ENCODE measurements around the gene UBAP1.
"Not testable (repeated sequence)": the region's sequence is repeated elsewhere in the genome, so short reads cannot be mapped to it uniquely, and the experiment has no call there.

The UBAP1 gene

DNA sequence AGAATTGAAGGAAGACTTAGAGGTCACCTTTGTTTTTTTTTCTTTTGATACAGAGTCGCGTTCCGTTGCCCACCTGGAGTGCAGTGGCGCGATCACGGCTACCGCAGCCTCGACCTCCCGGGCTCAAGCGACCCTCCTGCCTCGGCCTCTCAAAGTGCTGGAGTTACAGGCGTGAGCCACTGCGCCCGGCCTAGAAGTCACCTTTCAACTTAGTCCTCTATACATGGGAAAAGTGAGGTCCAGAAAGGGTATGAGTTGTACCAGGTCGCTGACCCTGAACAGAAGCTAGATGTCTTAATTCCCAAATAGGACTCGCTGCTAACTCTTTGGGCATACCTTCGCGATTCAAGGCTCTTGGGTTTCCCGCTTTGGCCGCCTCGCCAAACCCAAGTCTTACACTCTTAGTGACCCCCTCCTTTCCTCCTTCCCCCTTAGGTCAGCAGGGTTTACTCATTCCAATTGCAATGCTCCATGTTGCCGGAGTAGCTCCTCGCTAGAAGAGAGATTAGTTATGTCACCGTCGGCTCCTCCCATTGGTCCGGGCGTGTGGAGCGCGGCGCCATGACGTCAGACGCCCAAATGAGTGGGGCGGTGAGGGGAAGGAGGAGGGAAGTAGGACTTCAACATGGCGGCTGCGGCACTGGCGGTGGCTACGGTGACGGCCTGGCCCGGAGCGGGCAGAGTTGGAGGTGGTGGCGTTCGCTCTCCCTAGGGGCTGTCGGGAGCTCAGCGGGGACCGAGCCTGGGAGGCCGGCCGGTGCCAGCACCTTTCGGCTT, at the start of gene UBAP1:
UBAP1 (plus strand) TSS at position 608 of the 777 bp plus-strand sequence. CDS start 41,872 bp downstream, outside the sequence.
- in situ Hi-C loops (cut with HindIII; ENCODE audit: low sequenced_read_pairs): no loop called here

DNA sequence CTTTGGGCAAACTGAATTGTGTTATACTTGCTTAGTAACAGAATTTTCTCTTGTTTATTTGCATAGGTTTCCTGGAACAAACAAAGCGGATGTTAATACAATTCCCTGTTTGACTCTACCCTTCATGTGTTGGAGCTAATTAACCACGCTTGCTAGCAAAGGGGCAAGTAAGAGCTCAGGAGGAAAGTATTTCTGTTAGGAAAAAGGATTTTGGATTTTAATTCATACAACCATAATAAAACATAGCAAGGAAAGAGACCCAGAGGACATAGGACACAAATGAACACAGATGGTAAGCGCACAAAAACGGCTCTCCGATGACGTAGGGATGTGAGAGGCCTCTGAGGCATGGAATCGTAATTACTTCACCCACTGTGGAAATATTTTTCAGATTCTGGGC, 47.3 kb upstream of the UBAP1 start:
- in situ Hi-C loops (cut with HindIII; ENCODE audit: low sequenced_read_pairs): no loop called here

DNA sequence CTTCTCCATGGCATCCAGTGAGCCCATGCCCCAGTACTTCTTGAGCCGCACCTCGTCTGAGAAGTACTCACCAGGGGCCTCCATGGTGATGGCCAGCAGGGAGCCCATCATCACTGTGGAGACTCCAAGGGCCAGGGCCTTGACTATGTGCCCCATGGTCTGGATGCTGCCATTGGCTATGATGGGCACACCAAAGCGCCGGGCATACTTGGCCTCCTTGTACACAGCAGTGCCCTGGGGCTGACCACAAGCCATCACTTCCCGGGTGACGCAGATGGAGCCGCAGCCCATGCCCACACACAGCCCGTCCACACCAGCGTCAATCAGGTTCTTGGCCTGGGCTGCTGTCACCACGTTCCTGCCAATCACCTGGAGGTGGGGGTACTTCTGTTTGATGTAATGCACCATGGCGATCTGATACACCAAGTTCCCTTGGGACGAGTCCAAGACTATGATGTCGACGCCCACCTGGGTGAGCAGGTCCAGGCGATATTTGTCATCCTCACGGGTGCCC, 45.4 kb upstream of the UBAP1 start:
- in situ Hi-C loops (cut with HindIII; ENCODE audit: low sequenced_read_pairs): no loop called here

DNA sequence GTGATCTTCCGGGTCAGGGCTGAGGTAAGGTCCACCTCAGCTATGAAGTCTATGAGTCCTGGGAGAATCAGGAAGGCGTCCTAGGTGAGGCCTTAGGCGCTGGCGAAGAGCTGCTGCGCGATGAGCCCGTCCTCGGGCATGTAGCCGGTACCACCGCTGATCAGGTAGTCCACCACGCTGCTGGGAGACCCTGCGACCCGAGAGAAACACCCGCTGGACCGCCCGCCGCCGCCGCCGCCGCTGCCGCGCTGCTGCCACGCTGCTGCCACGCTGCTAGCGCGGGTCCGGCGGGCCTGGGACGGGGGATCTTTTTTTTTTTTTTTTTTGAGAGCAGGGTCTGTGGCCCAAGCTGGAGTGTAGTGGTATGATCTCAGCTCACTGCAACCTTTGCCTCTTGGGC, 44.3 kb upstream of the UBAP1 start:
- in situ Hi-C loops (cut with HindIII; ENCODE audit: low sequenced_read_pairs): no loop called here

- in situ Hi-C loops (cut with HindIII; ENCODE audit: low sequenced_read_pairs): not testable (repeated sequence)
Measured at GRCh38 chr9:34138644-34139043, 40.2 kb upstream of the UBAP1 start.

GRCh38 chr9:34139477-34140146, 39.2 kb upstream of the UBAP1 start:
- in situ Hi-C loops (cut with HindIII; ENCODE audit: low sequenced_read_pairs): no loop called here

GRCh38 chr9:34140853-34141252, 38.0 kb upstream of the UBAP1 start:
- in situ Hi-C loops (cut with HindIII; ENCODE audit: low sequenced_read_pairs): no loop called here

DNA sequence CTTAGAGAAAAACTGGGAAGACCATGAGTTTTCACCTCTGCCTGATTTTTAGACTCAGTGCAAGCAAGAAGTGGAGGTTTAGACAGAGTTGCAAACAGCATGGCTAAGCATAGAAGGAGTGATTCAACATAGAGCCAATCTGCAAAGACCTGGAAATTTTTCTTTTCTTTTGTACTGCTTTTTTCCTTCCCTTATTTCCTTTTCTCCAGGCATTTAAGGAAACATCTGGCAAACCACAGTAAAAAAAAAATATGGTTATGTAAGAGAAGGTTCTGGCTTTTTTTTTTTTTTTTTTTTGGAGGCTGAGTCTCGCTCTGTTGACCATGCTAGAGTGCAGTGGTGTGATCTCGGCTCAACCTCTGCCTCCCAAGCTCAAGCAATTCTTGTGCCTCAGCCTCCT, 35.7 kb upstream of the UBAP1 start:
- in situ Hi-C loops (cut with HindIII; ENCODE audit: low sequenced_read_pairs): no loop called here

DNA sequence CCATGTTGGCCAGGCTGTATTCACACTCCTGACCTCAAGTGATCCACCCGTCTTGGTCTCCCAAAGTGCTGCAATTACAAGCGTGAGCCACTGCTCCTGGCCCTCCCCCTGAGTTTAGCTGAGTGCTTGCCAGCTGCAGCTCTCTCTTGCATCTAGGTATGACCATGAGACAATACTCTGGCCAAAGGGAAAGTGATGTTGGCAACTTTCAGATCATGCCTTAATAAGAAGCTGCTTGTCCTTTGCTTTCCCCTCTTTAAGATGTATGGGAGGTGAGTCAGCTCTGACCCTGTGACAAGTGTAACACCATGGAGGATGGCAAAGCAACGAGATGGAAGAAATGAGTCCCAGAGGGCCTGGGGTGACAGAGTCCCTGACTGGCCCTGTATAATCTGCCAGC, 33.7 kb upstream of the UBAP1 start:
- in situ Hi-C loops (cut with HindIII; ENCODE audit: low sequenced_read_pairs): no loop called here

DNA sequence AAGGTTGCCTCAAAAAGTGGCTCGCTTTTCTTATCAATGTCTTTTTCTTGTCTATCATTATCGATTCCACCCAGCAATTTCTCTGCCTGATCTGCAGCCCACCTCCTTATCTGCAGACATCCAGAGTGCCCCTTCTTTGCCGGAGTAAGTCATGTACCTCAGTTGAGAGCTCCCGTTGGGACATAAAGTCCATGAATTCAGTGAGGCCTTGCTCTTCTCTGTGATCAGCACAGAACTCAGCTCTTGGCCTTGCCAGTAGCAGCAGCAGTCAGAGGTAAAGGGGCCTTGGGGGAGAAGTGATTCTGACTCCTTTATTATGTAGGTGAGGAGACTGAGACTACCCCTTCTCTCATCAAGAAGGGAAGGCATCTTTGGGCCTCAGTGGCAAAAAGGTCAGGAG, 27.4 kb upstream of the UBAP1 start:
- in situ Hi-C loops (cut with HindIII; ENCODE audit: low sequenced_read_pairs): no loop called here

DNA sequence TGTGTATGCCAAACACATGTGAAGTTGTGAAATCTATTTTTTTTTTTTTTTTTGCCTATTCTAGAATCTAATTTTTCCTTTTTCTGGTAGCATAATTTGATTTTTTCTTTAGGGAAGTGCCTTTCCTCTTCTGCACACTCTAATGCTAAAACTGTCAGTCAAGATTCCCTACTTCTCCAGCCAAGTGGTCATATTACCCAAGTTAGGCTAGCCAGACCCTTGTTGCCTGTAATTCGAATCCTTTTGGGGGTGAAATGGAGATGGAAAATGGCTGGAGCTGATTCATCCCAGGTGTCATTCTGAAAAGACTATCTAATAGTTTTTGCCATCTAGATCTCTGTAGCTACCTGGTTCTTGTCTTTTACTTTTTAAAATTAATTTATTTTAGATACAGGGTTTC, 24.8 kb upstream of the UBAP1 start:
- in situ Hi-C loops (cut with HindIII; ENCODE audit: low sequenced_read_pairs): no loop called here

DNA sequence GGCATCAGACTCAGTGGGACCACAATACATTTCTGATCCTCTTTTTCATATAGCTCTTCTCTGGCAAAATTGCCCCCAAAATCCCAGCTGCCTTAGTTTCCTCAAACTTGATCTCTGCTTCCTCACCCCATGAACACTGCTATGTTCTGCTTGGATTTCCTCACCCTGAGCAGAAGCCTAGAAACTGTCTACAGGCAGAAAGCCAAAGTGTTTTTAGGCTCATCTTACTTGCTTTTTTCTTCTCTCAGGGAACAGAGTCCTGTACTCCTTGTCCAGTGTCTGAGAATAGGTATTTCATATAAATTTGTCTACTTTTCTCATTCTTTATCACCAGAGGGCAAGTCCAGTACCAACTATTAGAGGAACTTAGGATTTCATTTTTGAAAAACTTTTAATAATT, 21.5 kb upstream of the UBAP1 start:
- in situ Hi-C loops (cut with HindIII; ENCODE audit: low sequenced_read_pairs): no loop called here

DNA sequence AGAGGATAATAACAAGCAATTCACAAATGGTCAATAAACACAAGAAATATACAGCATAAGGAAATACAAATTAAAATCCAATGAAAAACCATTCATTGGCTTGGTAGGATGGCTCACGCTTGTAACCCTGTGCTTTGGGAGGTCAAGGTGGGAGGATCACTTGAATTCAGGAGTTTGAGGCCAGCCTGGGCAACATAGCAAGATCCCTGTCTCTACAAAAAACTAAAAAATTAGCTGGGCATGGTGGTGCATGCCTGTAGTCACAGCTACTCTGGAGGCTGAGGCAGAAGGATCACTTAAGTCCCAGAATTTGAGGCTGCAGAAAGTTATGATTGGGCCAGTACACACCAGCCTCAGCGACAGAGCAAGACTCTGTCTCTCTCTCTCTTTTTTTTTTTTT, 20.9 kb upstream of the UBAP1 start:
- in situ Hi-C loops (cut with HindIII; ENCODE audit: low sequenced_read_pairs): no loop called here

DNA sequence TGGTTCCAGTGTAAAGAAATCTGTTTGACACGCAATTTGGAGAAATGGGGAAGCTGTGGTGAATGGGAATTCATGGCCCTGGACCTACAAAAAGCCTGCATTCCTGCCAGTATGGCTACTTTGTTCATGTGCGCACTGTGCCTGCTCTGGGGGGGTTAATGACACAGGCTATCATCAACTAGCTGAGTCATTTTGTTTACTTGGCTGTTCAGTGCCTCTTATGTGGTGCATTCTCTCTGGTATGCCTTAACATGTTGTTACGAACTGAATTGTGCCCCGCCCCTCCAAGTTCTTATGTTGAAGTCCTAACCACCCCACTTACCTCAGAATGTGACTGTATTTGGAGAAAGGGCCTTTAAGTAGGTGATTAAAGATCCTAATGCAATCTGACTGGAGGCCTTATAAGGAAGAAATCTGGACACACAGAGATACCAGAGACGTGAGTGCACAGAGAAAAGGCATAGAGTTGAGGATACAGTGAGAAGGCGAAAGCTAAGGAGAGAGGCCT, 20.4 kb upstream of the UBAP1 start:
- in situ Hi-C loops (cut with HindIII; ENCODE audit: low sequenced_read_pairs): no loop called here

DNA sequence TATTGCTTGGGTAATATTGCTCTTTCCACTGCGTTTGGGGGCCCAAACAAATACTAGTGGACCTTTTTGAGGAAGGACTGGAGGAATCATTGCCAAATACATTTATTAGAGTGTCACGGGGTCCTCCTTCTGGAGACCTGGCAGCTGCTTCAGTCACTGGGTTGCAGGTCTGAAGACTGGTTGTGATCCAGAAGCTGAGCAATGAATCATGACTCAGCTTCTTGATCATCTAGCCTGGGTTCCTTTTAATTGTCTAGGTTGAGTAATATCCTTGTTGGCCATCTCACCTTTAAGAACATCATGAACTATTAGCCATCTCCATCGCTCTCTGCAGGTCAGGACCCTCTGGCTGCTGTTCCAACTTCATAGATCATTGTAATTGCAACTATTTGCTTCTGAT, 15.4 kb upstream of the UBAP1 start:
- in situ Hi-C loops (cut with HindIII; ENCODE audit: low sequenced_read_pairs): no loop called here

GRCh38 chr9:34169125-34169524, 9.7 kb upstream of the UBAP1 start:
- in situ Hi-C loops (cut with HindIII; ENCODE audit: low sequenced_read_pairs): no loop called here

DNA sequence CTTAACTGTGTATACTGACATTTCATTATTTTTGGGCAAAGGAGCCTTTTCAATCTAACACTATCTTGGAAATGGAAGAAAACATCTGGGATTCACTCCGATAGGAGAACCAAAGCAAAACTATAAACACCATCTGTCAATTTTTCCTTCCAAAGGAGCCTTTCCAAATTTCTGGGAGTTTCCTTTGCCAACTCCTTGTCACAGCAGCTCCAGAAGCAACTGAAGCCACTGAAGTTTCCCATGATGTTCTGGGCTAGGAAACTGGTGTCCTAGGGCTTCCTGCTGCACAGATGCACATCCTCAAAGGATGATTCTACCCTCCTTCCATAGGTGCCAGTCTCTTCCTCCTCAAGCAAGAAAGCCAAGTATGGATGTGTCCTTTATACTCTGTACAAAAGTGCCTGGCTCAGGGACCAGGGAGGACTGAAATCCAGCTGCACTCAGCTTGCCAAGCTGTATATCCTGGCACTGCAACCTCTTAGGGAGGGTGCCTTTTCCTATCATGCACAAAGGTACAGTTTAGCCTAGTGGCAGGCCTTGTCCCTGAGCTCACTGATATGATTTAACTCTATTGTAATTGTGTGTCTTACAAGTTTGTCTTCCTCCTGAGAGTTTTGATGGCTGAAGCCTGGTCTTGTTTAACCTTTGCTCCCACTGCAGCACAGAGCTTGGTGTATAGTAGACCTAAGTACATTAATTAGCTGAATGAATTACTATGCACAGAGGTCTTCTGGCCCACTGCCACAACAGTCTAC, 8.4 kb upstream of the UBAP1 start:
- in situ Hi-C loops (cut with HindIII; ENCODE audit: low sequenced_read_pairs): no loop called here

DNA sequence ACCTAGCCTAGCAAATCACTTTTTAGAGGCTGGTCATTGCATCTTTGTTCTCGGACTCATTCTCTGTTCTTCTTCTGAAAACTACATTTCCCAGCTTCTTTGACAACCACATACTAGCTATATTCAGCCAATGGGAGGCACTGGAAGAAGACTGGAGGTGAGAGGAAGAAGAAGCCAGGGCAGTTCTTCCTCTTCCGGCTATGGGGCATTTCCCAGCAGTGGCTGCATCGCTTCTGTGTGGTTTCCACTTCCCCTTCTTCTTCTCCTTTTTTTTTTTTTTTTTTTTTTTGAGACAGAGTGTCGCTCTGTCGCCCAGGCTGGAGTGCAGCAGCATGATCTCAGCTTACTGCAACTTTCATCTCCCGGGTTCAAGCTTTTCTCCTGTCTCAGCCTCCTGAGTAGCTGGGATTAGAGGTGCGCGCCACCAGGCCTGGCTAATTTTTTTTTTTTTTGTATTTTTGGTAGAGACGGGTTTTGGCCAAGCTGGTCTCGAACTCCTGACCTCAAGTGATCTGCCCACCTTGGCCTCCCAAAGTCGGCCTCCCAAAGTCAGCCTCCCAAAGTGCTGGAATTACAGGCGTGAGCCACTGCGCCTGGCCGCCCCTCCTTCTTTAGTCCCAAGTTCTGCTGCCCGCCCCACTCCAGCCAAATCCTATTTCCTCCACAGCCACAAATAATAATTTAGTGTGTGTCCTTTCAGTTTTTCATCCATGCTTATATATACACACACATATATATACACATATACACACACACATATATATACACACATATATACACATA, 6.9 kb upstream of the UBAP1 start:
- in situ Hi-C loops (cut with HindIII; ENCODE audit: low sequenced_read_pairs): no loop called here

DNA sequence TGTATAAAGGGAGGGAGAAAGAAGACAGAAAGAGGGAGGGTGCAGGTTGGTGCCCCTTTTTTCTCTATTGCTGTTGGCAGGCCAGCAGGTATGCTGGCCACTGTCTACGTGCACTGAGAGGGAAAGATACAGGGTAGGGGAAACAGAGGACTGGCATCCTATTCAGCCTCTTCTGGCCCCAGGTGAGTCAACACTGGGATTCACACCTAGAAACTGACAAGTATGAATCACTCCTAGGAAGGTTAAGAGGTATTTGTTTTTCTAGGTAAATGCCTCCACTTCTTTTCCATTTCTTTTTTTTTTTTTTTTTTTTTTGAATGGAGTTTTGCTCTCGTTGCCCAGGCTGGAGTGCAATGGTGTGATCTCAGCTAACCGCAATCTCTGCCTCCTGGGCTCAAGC, 2.8 kb upstream of the UBAP1 start:
- in situ Hi-C loops (cut with HindIII; ENCODE audit: low sequenced_read_pairs): no loop called here

GRCh38 chr9:34177593-34178435, 1.0 kb upstream of the UBAP1 start:
- in situ Hi-C loops (cut with HindIII; ENCODE audit: low sequenced_read_pairs): no loop called here
